Nephron progenitor cell (in vitro differentiated cells): ENCODE results near the gene UBE2J2.

Experiments used
- DNase-seq: peaks from one replicate; pipeline ENCODE4 v3.0.0; 2021
- H3K27ac Mint-ChIP-seq: 2 replicates; pipeline ENCODE4 v1.8.0; 2021; ENCODE audit warnings: mild to moderate bottlenecking, moderate library complexity, mixed read lengths
- H3K27me3 Mint-ChIP-seq: 2 replicates; pipeline ENCODE4 v1.8.0; 2021; ENCODE audit warnings: mild to moderate bottlenecking, low read depth, mixed read lengths; ENCODE audit not compliant: poor library complexity
- H3K36me3 Mint-ChIP-seq: 2 replicates; pipeline ENCODE4 v1.8.0; 2021; ENCODE audit warnings: low read depth, mixed read lengths
- H3K4me1 Mint-ChIP-seq: 2 replicates; pipeline ENCODE4 v1.8.0; 2021; ENCODE audit warnings: mixed read lengths
- H3K4me3 Mint-ChIP-seq: 2 replicates; pipeline ENCODE4 v1.8.0; 2021; ENCODE audit warnings: mild to moderate bottlenecking, moderate library complexity, mixed read lengths
- H3K9me3 Mint-ChIP-seq: 2 replicates; pipeline ENCODE4 v1.8.0; 2021; ENCODE audit warnings: mild to moderate bottlenecking, moderate library complexity, mixed read lengths
- TF ChIP-seq, protein P1 (sequence below): fragments of 200-600 bp; sonication (generic); IDR thresholded peaks from 2 replicates; pipeline ENCODE4 v1.5.0; 2021; ENCODE audit warnings: antibody characterized with exemption

UBE2J2 gene

DNA sequence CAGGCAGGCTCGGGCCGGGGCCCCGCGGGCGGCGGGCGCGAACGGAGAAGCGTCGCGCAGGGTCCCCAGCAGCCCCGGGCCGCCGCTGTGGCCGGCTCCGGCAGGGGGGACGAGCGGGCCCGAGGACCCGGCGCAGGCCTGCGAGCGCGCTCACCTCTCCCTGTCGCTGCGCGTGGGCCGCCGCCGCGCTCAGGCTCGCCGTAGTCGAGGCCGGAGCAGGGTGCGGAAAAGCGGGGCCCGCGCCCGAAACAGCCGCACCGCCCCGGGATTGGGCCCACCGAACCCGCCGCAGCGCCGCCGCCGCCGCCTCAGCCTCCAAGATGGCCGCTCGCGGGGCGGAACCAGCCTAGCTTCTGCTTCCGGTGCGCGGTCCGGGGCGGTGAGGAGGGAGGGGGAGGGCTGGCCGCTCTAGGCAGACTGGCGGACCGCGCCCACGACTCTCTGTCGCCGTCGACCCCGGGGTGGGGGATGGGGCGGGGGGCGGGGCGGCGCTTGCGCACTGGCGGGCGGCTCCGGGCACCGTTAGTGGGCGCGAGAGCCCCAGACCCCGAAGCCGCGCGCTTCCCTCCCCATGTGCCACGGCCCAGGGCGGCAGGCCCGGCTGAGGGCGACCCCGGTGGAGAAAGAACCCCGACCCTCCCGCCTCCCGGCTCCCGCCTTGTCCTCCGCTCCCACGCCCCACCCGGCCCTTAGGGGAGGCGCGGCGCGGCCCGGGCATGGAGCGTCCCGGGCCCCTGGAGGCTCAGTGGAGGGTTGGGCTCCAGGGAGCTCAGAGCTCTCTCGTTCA is at the start of gene UBE2J2:
Gene UBE2J2 (minus strand): TSS at position 343 of the 787 bp plus-strand sequence. CDS start 5,862 bp downstream, outside the sequence.
- Mint-ChIP-seq H3K4me1 (peaks cover 49% of the 10 kb centered on the region), H3K9me3 (no peaks in the 10 kb centered on the region), H3K27me3 (peaks cover 3% of the 10 kb centered on the region), H3K4me3 (peak within 1 kb of the TSS; percentile 88), H3K36me3 (peaks cover 10% of the 10 kb centered on the region), H3K27ac (no peak within 1 kb of the TSS)
- TF ChIP-seq, protein P1, sequence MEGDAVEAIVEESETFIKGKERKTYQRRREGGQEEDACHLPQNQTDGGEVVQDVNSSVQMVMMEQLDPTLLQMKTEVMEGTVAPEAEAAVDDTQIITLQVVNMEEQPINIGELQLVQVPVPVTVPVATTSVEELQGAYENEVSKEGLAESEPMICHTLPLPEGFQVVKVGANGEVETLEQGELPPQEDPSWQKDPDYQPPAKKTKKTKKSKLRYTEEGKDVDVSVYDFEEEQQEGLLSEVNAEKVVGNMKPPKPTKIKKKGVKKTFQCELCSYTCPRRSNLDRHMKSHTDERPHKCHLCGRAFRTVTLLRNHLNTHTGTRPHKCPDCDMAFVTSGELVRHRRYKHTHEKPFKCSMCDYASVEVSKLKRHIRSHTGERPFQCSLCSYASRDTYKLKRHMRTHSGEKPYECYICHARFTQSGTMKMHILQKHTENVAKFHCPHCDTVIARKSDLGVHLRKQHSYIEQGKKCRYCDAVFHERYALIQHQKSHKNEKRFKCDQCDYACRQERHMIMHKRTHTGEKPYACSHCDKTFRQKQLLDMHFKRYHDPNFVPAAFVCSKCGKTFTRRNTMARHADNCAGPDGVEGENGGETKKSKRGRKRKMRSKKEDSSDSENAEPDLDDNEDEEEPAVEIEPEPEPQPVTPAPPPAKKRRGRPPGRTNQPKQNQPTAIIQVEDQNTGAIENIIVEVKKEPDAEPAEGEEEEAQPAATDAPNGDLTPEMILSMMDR, result no peak
- peak; percentile 95 for DNase-seq

GRCh38 chr1:1322952-1323351 is 49.3 kb upstream of the UBE2J2 start:
- TF ChIP-seq, protein P1, result no peak
- peaks cover 7% of the 10 kb centered on the region for H3K27me3 Mint-ChIP-seq
- no peaks in the 10 kb centered on the region for H3K9me3 Mint-ChIP-seq
- DNase-seq, result no peak
- peak overlapping the region; percentile 93 for H3K4me3 Mint-ChIP-seq
- peaks cover 38% of the 10 kb centered on the region for H3K4me1 Mint-ChIP-seq
- H3K27ac Mint-ChIP-seq, result peak overlapping the region; percentile 97
- H3K36me3 Mint-ChIP-seq, result peaks cover 6% of the 10 kb centered on the region

GRCh38 chr1:1322418-1322817 is 48.8 kb upstream of the UBE2J2 start:
- H3K27me3 Mint-ChIP-seq, result peaks cover 7% of the 10 kb centered on the region
- H3K4me1 Mint-ChIP-seq, result peaks cover 42% of the 10 kb centered on the region
- H3K36me3 Mint-ChIP-seq, result peaks cover 8% of the 10 kb centered on the region
- peak overlapping the region; percentile 97 for H3K27ac Mint-ChIP-seq
- TF ChIP-seq, protein P1, result no peak
- H3K9me3 Mint-ChIP-seq, result no peaks in the 10 kb centered on the region
- H3K4me3 Mint-ChIP-seq, result peak overlapping the region; percentile 83
- no peak for DNase-seq

- H3K4me3 Mint-ChIP-seq, result no peak overlapping the region
- no peaks in the 10 kb centered on the region for H3K9me3 Mint-ChIP-seq
- peaks cover 11% of the 10 kb centered on the region for H3K27me3 Mint-ChIP-seq
- DNase-seq, result no peak
- peaks cover 46% of the 10 kb centered on the region for H3K4me1 Mint-ChIP-seq
- H3K36me3 Mint-ChIP-seq, result peaks cover 12% of the 10 kb centered on the region
- TF ChIP-seq, protein P1, result no peak
- no peak overlapping the region for H3K27ac Mint-ChIP-seq
Observed at GRCh38 chr1:1321477-1321876, 47.8 kb upstream of the UBE2J2 start.

DNA sequence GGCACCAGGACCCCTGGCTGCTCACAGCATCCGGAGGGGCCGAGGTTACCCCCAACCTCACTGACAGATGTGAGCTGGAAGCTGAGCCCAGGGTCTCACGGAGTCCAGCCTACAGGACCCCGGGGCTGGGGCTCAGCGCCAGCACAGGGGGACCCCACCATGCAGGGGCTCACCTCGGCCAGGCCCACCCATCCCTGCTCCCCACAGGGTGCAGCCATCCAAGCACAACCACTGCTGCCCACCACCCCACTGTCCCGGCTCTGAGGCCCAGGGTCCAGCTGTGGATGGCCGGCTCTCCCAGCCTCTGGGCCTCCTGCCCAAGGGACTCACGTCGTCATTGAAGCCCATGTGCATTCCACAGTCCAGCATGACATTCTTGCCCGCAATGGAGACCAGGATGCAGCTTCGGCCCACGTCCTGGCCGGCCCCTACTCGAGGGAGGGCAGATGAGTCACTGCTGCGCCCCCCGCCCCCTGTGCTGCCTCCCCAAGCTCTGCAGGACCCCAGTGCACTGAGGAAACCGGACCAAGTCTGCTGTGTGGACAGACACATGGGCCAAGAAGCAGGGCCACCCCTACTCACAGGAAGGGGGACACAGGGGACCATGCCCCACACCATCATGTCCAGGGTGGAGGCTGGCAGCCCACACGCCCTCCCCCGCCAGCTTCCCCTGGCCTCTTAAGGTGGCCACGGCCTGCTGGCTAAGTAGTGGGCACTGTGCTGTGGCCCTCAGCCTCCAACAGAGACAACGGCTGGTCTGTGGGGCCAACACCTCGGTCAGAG is 47.2 kb upstream of the UBE2J2 start:
- no peak overlapping the region for H3K4me3 Mint-ChIP-seq
- no peaks in the 10 kb centered on the region for H3K9me3 Mint-ChIP-seq
- H3K27me3 Mint-ChIP-seq, result peaks cover 11% of the 10 kb centered on the region
- peaks cover 16% of the 10 kb centered on the region for H3K36me3 Mint-ChIP-seq
- H3K27ac Mint-ChIP-seq, result no peak overlapping the region
- peaks cover 51% of the 10 kb centered on the region for H3K4me1 Mint-ChIP-seq
- TF ChIP-seq, protein P1, result no peak
- no peak for DNase-seq
